Spleen (tissue), 7 donors: ENCODE measurements around the gene PLSCR4.

ENCODE experiments used
- POLR2A ChIP-seq, 3 donors: fragments of 450-650 bp; IDR thresholded peaks; one replicate each; pipeline ENCODE4 v1.5.1; 2017; ENCODE audit warnings: antibody characterized with exemption in 3 of 3, mild to moderate bottlenecking in 1 of 3
- POLR2AphosphoS5 ChIP-seq, 3 donors: sonication (generic); formaldehyde crosslinking; IDR thresholded peaks; one replicate each; pipeline ENCODE4 v1.5.1; 2017; ENCODE audit warnings: antibody characterized with exemption in 3 of 3
- TF ChIP-seq, protein P1 (sequence below), 11 experiments: fragments of 200-600 bp in 7 of 11; fragments of 450-650 bp in 4 of 11; sonication (generic) in 4 of 11; IDR thresholded peaks in 8 of 11; conservative IDR thresholded peaks in 3 of 11; 1 replicate in 7 of 11; 2 replicates in 4 of 11; pipeline versions ENCODE4 v1.4.0 to v1.8.0; 2016 to 2021; ENCODE audit warnings: antibody characterized with exemption in 11 of 11, inconsistent platforms in 4 of 11, mild to moderate bottlenecking in 1 of 11
- donor health status: DM: no; HTN: no; CAD: no; lungs with moderate emphysema.
- donor health status: DM: no; HTN: no; CAD: no.
- donor health status: DM: no; HTN: no; CAD: no.

DNA sequence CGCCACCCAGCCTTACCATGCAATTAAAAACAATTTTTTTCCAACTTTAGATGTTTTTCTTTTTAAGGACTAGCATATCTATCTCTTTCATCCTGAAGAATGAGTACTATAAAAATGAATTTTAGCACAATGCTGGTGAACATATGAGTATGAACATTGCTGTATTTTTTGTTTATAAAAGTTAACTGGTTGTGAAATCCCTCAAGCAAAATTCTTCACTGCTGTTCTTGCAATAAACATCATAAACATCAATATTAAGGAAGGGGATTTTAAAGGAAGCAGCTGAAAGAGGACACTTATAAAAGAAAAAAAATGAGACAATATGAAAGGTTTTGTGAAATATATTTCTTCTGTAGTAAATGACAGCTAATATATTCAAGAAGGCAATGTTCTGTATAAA, 3.0 kb downstream of the PLSCR4 start:
- TF ChIP-seq, protein P1, sequence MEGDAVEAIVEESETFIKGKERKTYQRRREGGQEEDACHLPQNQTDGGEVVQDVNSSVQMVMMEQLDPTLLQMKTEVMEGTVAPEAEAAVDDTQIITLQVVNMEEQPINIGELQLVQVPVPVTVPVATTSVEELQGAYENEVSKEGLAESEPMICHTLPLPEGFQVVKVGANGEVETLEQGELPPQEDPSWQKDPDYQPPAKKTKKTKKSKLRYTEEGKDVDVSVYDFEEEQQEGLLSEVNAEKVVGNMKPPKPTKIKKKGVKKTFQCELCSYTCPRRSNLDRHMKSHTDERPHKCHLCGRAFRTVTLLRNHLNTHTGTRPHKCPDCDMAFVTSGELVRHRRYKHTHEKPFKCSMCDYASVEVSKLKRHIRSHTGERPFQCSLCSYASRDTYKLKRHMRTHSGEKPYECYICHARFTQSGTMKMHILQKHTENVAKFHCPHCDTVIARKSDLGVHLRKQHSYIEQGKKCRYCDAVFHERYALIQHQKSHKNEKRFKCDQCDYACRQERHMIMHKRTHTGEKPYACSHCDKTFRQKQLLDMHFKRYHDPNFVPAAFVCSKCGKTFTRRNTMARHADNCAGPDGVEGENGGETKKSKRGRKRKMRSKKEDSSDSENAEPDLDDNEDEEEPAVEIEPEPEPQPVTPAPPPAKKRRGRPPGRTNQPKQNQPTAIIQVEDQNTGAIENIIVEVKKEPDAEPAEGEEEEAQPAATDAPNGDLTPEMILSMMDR (IDR thresholded peaks at IDR 0.05 in 8 of 11, conservative IDR thresholded peaks at IDR 0.05 in 3 of 11) = no peak
- TF ChIP-seq POLR2AphosphoS5 (IDR thresholded peaks at IDR 0.05) = no peak
- TF ChIP-seq POLR2A (IDR thresholded peaks at IDR 0.05) = no peak
